Endothelial cell of umbilical vein (primary cell): ENCODE measurements around the gene ANXA11. TPM values are rescaled to one million over a fixed set of nuclear protein-coding genes. Genes with fewer than 3 reads are reported as not detected.
"Not testable (repeated sequence)": the region's sequence is repeated elsewhere in the genome, so short reads cannot be mapped to it uniquely, and the experiment has no call there.

Experiments
- BruUV-seq: library from RNA; stranded (reverse); fragments of 400-500 nt; replicated peaks from 2 replicates; lab custom pipeline; 2021; lab: Mats Ljungman, UMichigan
- CTCF ChIA-PET: fragments of 300-600, 350-600 bp; sonication (Branson Sonifier 250); formaldehyde crosslinking; loops from one replicate; lab custom pipeline; 2021; ENCODE audit warnings: antibody characterized with exemption, inconsistent platforms; lab: Charles Lee
- POLR2A ChIA-PET: fragments of 300-600, 350-600 bp; sonication (Branson Sonifier 250); formaldehyde crosslinking; loops from one replicate; lab custom pipeline; 2021; ENCODE audit warnings: antibody characterized with exemption, inconsistent platforms; lab: Charles Lee
- DNase-seq: peaks from one replicate; pipeline ENCODE4 v3.0.0-alpha.2; 2011; ENCODE audit warnings: low read depth, low spot score
- FAIRE-seq: peaks from 2 replicates; lab custom pipeline; 2011; peaks lifted over from hg19 to GRCh38; lab: Jason Lieb, UNC
- H2AFZ ChIP-seq: 2 replicates; pipeline ENCODE4 v1.6.0; 2012; ENCODE audit warnings: low read depth, low read length, control low read depth, inconsistent platforms
- H3K27ac ChIP-seq: 2 replicates; pipeline ENCODE4 v1.5.1; 2011; ENCODE audit warnings: low read depth, mild to moderate bottlenecking, control low read depth, low read length, moderate library complexity; ENCODE audit not compliant: insufficient read depth
- H3K27me3 ChIP-seq, 2 experiments: 2 replicates each; pipeline versions ENCODE4 v1.6.0 to v1.6.1; 2011; ENCODE audit warnings: low read length in 2 of 2, mixed read lengths in 1 of 2; ENCODE audit not compliant: control insufficient read depth in 2 of 2, insufficient read depth in 2 of 2
- H3K36me3 ChIP-seq, 2 experiments: 2 replicates in 1 of 2; 3 replicates in 1 of 2; pipeline ENCODE4 v1.5.1; 2011; ENCODE audit warnings: low read length in 2 of 2, mild to moderate bottlenecking in 1 of 2, moderate library complexity in 1 of 2; ENCODE audit not compliant: control insufficient read depth in 2 of 2, insufficient read depth in 2 of 2; ENCODE audit errors: extremely low read depth in 1 of 2
- H3K4me1 ChIP-seq: 3 replicates; pipeline ENCODE4 v1.5.1; 2011; ENCODE audit warnings: mild to moderate bottlenecking, low read length; ENCODE audit not compliant: control insufficient read depth, insufficient read depth; ENCODE audit errors: extremely low read depth
- H3K4me2 ChIP-seq: 2 replicates; pipeline ENCODE4 v1.6.1; 2011; ENCODE audit warnings: low read length, control low read depth, mixed read lengths; ENCODE audit not compliant: insufficient read depth
- H3K4me3 ChIP-seq, 3 experiments: fragments of 200-600 bp in 1 of 3; sonication (generic), shearing (Covaris generic) in 1 of 3; replicated peaks in 1 of 3; 2 replicates each; pipeline ENCODE4 v1.5.1; 2011 to 2016; ENCODE audit warnings: control low read depth in 3 of 3, low read length in 3 of 3, mild to moderate bottlenecking in 2 of 3, inconsistent platforms in 1 of 3, low read depth in 1 of 3, moderate library complexity in 1 of 3; ENCODE audit not compliant: insufficient read depth in 1 of 3
- H3K79me2 ChIP-seq: 2 replicates; pipeline ENCODE4 v1.6.0; 2012; ENCODE audit warnings: low read length, inconsistent platforms; ENCODE audit not compliant: control insufficient read depth, insufficient read depth
- H3K9ac ChIP-seq: replicated peaks from 2 replicates; pipeline ENCODE3; 2011; ENCODE audit warnings: low read length, control low read depth; ENCODE audit not compliant: insufficient read depth; ENCODE audit errors: extremely low read depth
- H3K9me1 ChIP-seq: replicated peaks from 3 replicates; pipeline ENCODE4 v1.6.0; 2011; ENCODE audit warnings: mild to moderate bottlenecking, low read length; ENCODE audit not compliant: control insufficient read depth, insufficient read depth; ENCODE audit errors: extremely low read depth
- H3K9me3 ChIP-seq: replicated peaks from 2 replicates; pipeline ENCODE4 v1.5.1; 2012; ENCODE audit warnings: low read length, inconsistent platforms; ENCODE audit not compliant: control insufficient read depth, insufficient read depth
- H4K20me1 ChIP-seq: replicated peaks from 2 replicates; pipeline ENCODE3; 2011; ENCODE audit warnings: mild to moderate bottlenecking, low read length; ENCODE audit not compliant: control insufficient read depth, insufficient read depth; ENCODE audit errors: extremely low read depth
- EZH2 ChIP-seq: IDR thresholded peaks from 2 replicates; pipeline ENCODE4 v1.6.1; 2012; ENCODE audit warnings: borderline replicate concordance, low read depth, mild to moderate bottlenecking, moderate library complexity, low read length, inconsistent platforms; ENCODE audit not compliant: severe bottlenecking
- MYC ChIP-seq: IDR thresholded peaks from one replicate; pipeline ENCODE4 v1.6.1; 2011; ENCODE audit warnings: mild to moderate bottlenecking, low read depth, low read length
- dilution Hi-C: fragments of 300-500 bp; cut with MboI; formaldehyde crosslinking; loops from one replicate; pipeline ENCODE4 v1.15.0; 2019; ENCODE audit warnings: low sequenced_read_pairs; ENCODE audit not compliant: extremely low pct_ligation_motif_present
- intact Hi-C: fragments of 100-400 bp; cut with micrococcal nuclease; formaldehyde crosslinking; loops from one replicate; pipeline ENCODE4 v1.10.0; 2022
- polyA plus RNA-seq, 4 experiments: library from polyadenylated mRNA; depleted of rRNA in 3 of 4; stranded (reverse) in 3 of 4; unstranded in 1 of 4; fragments of >200 nt; gene quantifications; 2 replicates each; pipeline versions ENCODE4 v1.2.1 to v1.2.3, GENCODE V29; 2011 to 2012; ENCODE audit warnings: missing spikeins in 1 of 4
- total RNA-seq: library from RNA; stranded (reverse); gene quantifications from 2 replicates; pipeline ENCODE4 v1.2.3, GENCODE V29; 2021

Gene ANXA11
- total and polyA plus RNA-seq, 2 donors (not counting 3 experiments of a cell fraction or from before 2014, with no cell fraction given), result 59.2 to 143 TPM

DNA sequence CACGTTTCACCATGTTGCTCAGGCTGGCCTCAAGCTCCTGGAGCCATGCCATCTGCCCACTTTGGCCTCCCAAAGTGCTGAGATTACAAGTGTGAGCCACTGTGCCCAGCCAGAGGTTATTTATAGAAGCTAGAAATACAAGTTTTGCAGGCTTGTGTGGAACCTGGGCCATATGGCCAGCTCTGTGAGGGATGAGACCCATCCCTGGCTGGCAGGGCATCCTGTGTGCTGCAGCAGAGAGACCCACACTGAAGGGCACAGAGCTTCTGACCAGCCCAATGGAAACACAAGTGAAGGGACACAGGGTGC is 48.6 kb upstream of the ANXA11 start:
- H3K9me3 ChIP-seq, H3K4me1 ChIP-seq, H3K4me3 ChIP-seq, H3K27me3 ChIP-seq, BruUV-seq, FAIRE-seq, H4K20me1 ChIP-seq, H3K79me2 ChIP-seq, H3K9ac ChIP-seq, H3K36me3 ChIP-seq, dilution Hi-C loops, intact Hi-C loops, H2AFZ ChIP-seq, H3K27ac ChIP-seq, CTCF ChIA-PET, H3K9me1 ChIP-seq, DNase-seq, H3K4me2 ChIP-seq, POLR2A ChIA-PET: not testable (repeated sequence)

DNA sequence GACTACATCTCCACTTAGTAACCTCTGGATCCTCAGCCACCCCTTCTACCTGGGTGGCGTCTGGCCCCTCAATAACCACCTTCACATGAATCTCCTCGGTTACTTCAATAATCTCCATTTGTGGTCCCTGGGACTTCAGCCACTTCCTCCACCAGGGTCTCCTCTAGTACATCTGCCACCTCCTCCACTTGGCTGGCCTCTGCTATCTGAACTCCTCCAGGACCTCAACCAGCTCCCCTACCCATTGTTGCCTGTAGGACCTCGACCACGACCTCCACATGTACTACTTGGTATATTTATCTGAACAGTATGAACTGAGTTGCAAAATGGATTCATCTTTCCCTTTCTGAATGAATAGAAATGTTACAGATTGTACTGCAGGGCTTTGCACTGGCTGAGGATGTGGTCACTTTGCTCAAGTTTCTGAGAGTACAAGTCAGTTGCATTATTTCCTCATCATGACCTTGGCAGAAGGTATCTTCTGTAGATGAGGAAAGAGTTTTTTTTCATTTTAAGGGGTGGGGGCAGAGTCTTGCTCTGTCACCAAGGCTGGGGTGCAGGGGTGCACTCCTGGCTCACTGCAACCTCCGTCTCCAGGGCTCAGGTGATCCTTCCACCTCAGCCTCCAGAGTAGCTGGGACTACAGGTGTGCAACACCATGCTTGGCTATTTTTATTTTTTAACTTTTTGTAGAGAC is 48.1 kb upstream of the ANXA11 start:
- Histone ChIP-seq H3K9ac (no peak overlapping the region), H3K27me3 (peaks cover 0 to 4% of the 10 kb centered on the region in 2 experiments), H2AFZ (no peak overlapping the region), H3K4me3 (no peak overlapping the region), H3K4me1 (no peaks in the 10 kb centered on the region), H3K9me1 (no peaks in the 10 kb centered on the region), H4K20me1 (no peaks in the 10 kb centered on the region), H3K27ac (no peak overlapping the region), H3K79me2 (no peaks in the 10 kb centered on the region), H3K36me3 (no peaks in the 10 kb centered on the region), H3K9me3 (no peaks in the 10 kb centered on the region), H3K4me2 (no peak overlapping the region)
- intact Hi-C loops (no loop called here), dilution Hi-C loops (no loop called here)
- POLR2A ChIA-PET, result no interaction called here
- no peak for FAIRE-seq
- no peak for DNase-seq
- no TSS peak for BruUV-seq
- TF ChIP-seq EZH2, result no peak
- no peak for TF ChIP-seq MYC
- CTCF ChIA-PET, result interaction anchor here (0.8 to 0.9 kb wide), 2 partner anchors 195 to 716 kb away, joined by 3 to 4 read pairs; no protein-coding TSS in a partner anchor
